Lung (tissue), 12 donors: ENCODE data around the gene MED16. TPM values are rescaled to one million over a fixed set of nuclear protein-coding genes. Genes with fewer than 3 reads are reported as not detected.

Experiments used
- ATAC-seq: fragments of 200-7000 bp; cut with Tn5 transposase; one replicate; pipeline ENCODE4 v1.9.1; 2020; ENCODE audit warnings: moderate number of reproducible peaks; ENCODE audit not compliant: insufficient read depth, low FRiP score
- DNase-seq, 3 donors: peaks; one replicate each; pipeline ENCODE4 v3.0.0-alpha.2; 2013 to 2017
- H3K27ac ChIP-seq, 2 donors: one replicate each; pipeline ENCODE4 v1.5.1; 2013; ENCODE audit warnings: mild to moderate bottlenecking in 2 of 2, moderate library complexity in 2 of 2, control low read depth in 1 of 2, inconsistent platforms in 1 of 2, low read depth in 1 of 2, low read length in 1 of 2
- H3K27me3 ChIP-seq, 3 donors: one replicate each; pipeline ENCODE4 v1.5.1; 2013; ENCODE audit warnings: low read length in 2 of 3; ENCODE audit not compliant: control insufficient read depth in 3 of 3, insufficient read depth in 3 of 3
- H3K36me3 ChIP-seq, 4 donors: one replicate each; pipeline ENCODE4 v1.5.1; 2013; ENCODE audit warnings: low read length in 4 of 4, mild to moderate bottlenecking in 1 of 4, moderate library complexity in 1 of 4; ENCODE audit not compliant: control insufficient read depth in 4 of 4, insufficient read depth in 4 of 4
- H3K4me1 ChIP-seq, 5 donors: one replicate each; pipeline ENCODE4 v1.5.1; 2013; ENCODE audit warnings: low read length in 5 of 5, mild to moderate bottlenecking in 2 of 5, moderate library complexity in 1 of 5; ENCODE audit not compliant: control insufficient read depth in 5 of 5, insufficient read depth in 5 of 5
- H3K4me3 ChIP-seq: one replicate; pipeline ENCODE4 v1.5.1; 2013; ENCODE audit warnings: mild to moderate bottlenecking, control low read depth, moderate library complexity
- H3K9ac ChIP-seq, 2 donors: one replicate each; pipeline ENCODE4 v1.5.1; 2013; ENCODE audit warnings: low read length in 2 of 2, control low read depth in 1 of 2; ENCODE audit not compliant: insufficient read depth in 1 of 2
- H3K9me3 ChIP-seq, 4 donors: one replicate each; pipeline ENCODE4 v1.5.1; 2013; ENCODE audit warnings: low read length in 3 of 4, mild to moderate bottlenecking in 1 of 4, moderate library complexity in 1 of 4; ENCODE audit not compliant: control insufficient read depth in 4 of 4, insufficient read depth in 3 of 4
- WGBS, 2 donors: extraction: QIAGEN DNeasy Blood & Tissue Kit; methylation state at CpG; one replicate each; pipeline ENCODE4 v1.1.7; 2013; 5-methylcytosine and 5-hydroxymethylcytosine counted together
- polyA plus RNA-seq, 2 donors: library from polyadenylated mRNA; stranded (reverse); fragments of 200-250 nt; gene quantifications; one replicate each; pipeline ENCODE4 v1.2.1, GENCODE V29; 2013
- total RNA-seq, 2 donors: library from RNA; depleted of rRNA in 1 of 2; stranded (reverse); fragments of >200 nt in 1 of 2; gene quantifications; one replicate each; pipeline ENCODE4 v1.2.1, GENCODE V29; 2014 to 2021
- TF ChIP-seq, protein P1 (sequence below): IDR thresholded peaks from 2 replicates; pipeline ENCODE4 v1.5.1; 2012; ENCODE audit warnings: mild to moderate bottlenecking; ENCODE audit errors: control extremely low read depth, extremely low read depth
- donor health status: control.
- donor health status: control.
- donor health status: Bipolar disorder and iron deficiency.
- donor health status: healthy.
- donor health status: DM: yes; HTN: yes; CAD: no.

MED16 gene
- total and polyA plus RNA-seq, 4 donors = 38.7 to 72.3 (median 52.3) TPM

DNA sequence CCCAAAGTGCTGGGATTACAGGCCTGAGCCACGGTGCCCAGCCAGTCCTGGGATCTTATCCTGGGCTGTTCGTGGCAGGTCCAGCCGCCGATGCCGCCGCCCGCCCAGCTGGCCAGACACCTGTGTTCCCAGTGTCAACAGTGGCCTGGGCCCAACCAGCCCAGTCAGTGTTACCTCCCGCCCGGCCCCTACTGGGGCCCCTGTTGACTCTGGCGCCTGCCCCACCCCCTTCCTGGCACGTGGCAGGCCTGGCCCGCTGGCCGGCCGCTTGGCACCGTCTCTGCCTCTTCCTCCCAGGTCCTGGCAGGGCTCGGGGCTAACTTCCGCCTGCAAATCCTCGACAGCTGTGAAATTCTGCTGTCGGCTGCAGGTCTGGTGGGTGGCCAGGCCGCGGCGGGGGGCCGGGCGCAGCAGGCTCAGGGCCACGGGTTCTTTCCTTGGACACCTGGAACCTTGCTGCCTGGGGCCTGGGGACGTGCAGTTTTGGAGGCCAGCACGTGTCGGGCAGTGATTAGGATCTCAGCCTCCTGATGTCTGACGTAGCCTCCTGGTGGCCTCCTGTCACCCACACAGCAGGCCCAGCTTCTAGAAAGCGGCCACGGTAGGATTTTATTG lies 42.0 kb upstream of the MED16 start:
- no peak overlapping the region for H3K4me3 ChIP-seq
- DNase-seq (peak; percentile 94 to 96 (median 95)), ATAC-seq (peak; percentile 86)
- peaks cover 7 to 39% (median 21%) of the 10 kb centered on the region in 5 donors for H3K4me1 ChIP-seq
- peaks cover 0 to 13% (median 7%) of the 10 kb centered on the region in 4 donors for H3K36me3 ChIP-seq
- no peaks in the 10 kb centered on the region for H3K9me3 ChIP-seq
- 4 to 10% methylated on average over 29 to 31 of the region's 31 CpGs for WGBS, 2 donors
- H3K9ac ChIP-seq = peak overlapping the region in 1 of 2 donors; percentile 61
- TF ChIP-seq, protein P1, sequence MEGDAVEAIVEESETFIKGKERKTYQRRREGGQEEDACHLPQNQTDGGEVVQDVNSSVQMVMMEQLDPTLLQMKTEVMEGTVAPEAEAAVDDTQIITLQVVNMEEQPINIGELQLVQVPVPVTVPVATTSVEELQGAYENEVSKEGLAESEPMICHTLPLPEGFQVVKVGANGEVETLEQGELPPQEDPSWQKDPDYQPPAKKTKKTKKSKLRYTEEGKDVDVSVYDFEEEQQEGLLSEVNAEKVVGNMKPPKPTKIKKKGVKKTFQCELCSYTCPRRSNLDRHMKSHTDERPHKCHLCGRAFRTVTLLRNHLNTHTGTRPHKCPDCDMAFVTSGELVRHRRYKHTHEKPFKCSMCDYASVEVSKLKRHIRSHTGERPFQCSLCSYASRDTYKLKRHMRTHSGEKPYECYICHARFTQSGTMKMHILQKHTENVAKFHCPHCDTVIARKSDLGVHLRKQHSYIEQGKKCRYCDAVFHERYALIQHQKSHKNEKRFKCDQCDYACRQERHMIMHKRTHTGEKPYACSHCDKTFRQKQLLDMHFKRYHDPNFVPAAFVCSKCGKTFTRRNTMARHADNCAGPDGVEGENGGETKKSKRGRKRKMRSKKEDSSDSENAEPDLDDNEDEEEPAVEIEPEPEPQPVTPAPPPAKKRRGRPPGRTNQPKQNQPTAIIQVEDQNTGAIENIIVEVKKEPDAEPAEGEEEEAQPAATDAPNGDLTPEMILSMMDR = no peak
- no peaks in the 10 kb centered on the region for H3K27me3 ChIP-seq
- H3K27ac ChIP-seq = peak overlapping the region; percentile 49 to 80

- H3K9me3 ChIP-seq = no peaks in the 10 kb centered on the region
- TF ChIP-seq, protein P1 = no peak
- no peak for ATAC-seq
- WGBS, 2 donors = 73 to 83% methylated on average over 26 to 29 of the region's 29 CpGs
- H3K9ac ChIP-seq = no peak overlapping the region
- peaks cover 0 to 11% (median 7%) of the 10 kb centered on the region in 4 donors for H3K36me3 ChIP-seq
- no peak overlapping the region for H3K4me3 ChIP-seq
- DNase-seq = no peak
- no peaks in the 10 kb centered on the region for H3K27me3 ChIP-seq
- H3K27ac ChIP-seq = peak overlapping the region; percentile 49 to 80
- H3K4me1 ChIP-seq = peaks cover 7 to 39% (median 21%) of the 10 kb centered on the region in 5 donors
Measured at GRCh38 chr19:934197-934840, 41.3 kb upstream of the MED16 start.

GRCh38 chr19:933553-933882 lies 40.5 kb upstream of the MED16 start:
- 69 to 77% methylated on average over 14 of the region's 14 CpGs for WGBS, 2 donors
- DNase-seq (no peak), ATAC-seq (no peak)
- Histone ChIP-seq H3K27me3 (no peaks in the 10 kb centered on the region), H3K36me3 (peaks cover 0 to 12% (median 8%) of the 10 kb centered on the region in 4 donors), H3K4me1 (peaks cover 7 to 39% (median 25%) of the 10 kb centered on the region in 5 donors), H3K4me3 (no peak overlapping the region), H3K9ac (no peak overlapping the region), H3K9me3 (no peaks in the 10 kb centered on the region), H3K27ac (peak overlapping the region in 1 of 2 donors; percentile 71)
- TF ChIP-seq, protein P1 = no peak
